H9 (cell line): ENCODE measurements around the gene TPM2. TPM values are rescaled to one million over a fixed set of nuclear protein-coding genes. Genes with fewer than 3 reads are reported as not detected.
"Not testable (repeated sequence)": the region's sequence is repeated elsewhere in the genome, so short reads cannot be mapped to it uniquely, and the experiment has no call there.

Experiments
- DNase-seq: peaks from one replicate; pipeline ENCODE4 v3.0.0-alpha.2; 2017
- H2AFZ ChIP-seq: one replicate; pipeline ENCODE4 v1.6.1; 2013; ENCODE audit warnings: mild to moderate bottlenecking, low read length, control low read depth, moderate library complexity
- H2AK5ac ChIP-seq: 2 replicates; pipeline ENCODE4 v1.6.1; 2013; ENCODE audit warnings: low read length, control low read depth, mixed read lengths; ENCODE audit not compliant: insufficient read length
- H2BK120ac ChIP-seq: one replicate; pipeline ENCODE4 v1.6.1; 2013; ENCODE audit warnings: low read depth, mild to moderate bottlenecking, low read length, control low read depth, inconsistent platforms; ENCODE audit not compliant: poor library complexity, severe bottlenecking
- H2BK12ac ChIP-seq: 2 replicates; pipeline ENCODE4 v1.6.1; 2013; ENCODE audit warnings: low read length, control low read depth, mixed read lengths, low read depth; ENCODE audit not compliant: insufficient read length
- H2BK15ac ChIP-seq: 2 replicates; pipeline ENCODE4 v1.6.1; 2013; ENCODE audit warnings: low read depth, low read length, control low read depth
- H2BK20ac ChIP-seq: one replicate; pipeline ENCODE4 v1.6.1; 2013; ENCODE audit warnings: low read depth, mild to moderate bottlenecking, low read length, control low read depth, inconsistent platforms; ENCODE audit not compliant: poor library complexity, severe bottlenecking
- H2BK5ac ChIP-seq: 2 replicates; pipeline ENCODE4 v1.6.1; 2013; ENCODE audit warnings: low read length, control low read depth, mixed read lengths; ENCODE audit not compliant: insufficient read length
- H3K14ac ChIP-seq: 2 replicates; pipeline ENCODE4 v1.6.1; 2013; ENCODE audit warnings: low read length, control low read depth; ENCODE audit not compliant: insufficient read depth
- H3K18ac ChIP-seq: 2 replicates; pipeline ENCODE4 v1.6.1; 2013; ENCODE audit warnings: low read depth, mild to moderate bottlenecking, mixed read lengths, low read length, control low read depth; ENCODE audit not compliant: insufficient read length
- H3K23ac ChIP-seq: 2 replicates; pipeline ENCODE4 v1.6.1; 2013; ENCODE audit warnings: low read length, control low read depth, mixed read lengths, low read depth; ENCODE audit not compliant: insufficient read length
- H3K23me2 ChIP-seq: 2 replicates; pipeline ENCODE4 v1.6.1; 2013; ENCODE audit warnings: low read depth, mild to moderate bottlenecking, mixed read lengths, low read length, control low read depth; ENCODE audit not compliant: insufficient read length, poor library complexity, severe bottlenecking
- H3K27ac ChIP-seq: 2 replicates; pipeline ENCODE4 v1.5.1; 2013; ENCODE audit warnings: low read length, control low read depth, mixed read lengths, low read depth; ENCODE audit not compliant: insufficient read length
- H3K27me3 ChIP-seq: 2 replicates; pipeline ENCODE4 v1.6.1; 2013; ENCODE audit warnings: low read length, control low read depth, inconsistent platforms; ENCODE audit not compliant: insufficient read depth
- H3K4ac ChIP-seq: 2 replicates; pipeline ENCODE4 v1.6.1; 2013; ENCODE audit warnings: low read depth, mild to moderate bottlenecking, control low read depth, inconsistent platforms, low read length, moderate library complexity
- H3K4me1 ChIP-seq: 2 replicates; pipeline ENCODE4 v1.6.1; 2013; ENCODE audit warnings: low read length, control low read depth, inconsistent platforms; ENCODE audit not compliant: insufficient read depth
- H3K4me2 ChIP-seq: 2 replicates; pipeline ENCODE4 v1.6.1; 2013; ENCODE audit warnings: low read length, control low read depth, mixed read lengths; ENCODE audit not compliant: insufficient read length, insufficient read depth
- H3K56ac ChIP-seq: 2 replicates; pipeline ENCODE4 v1.6.1; 2013; ENCODE audit warnings: low read depth, mild to moderate bottlenecking, mixed read lengths, low read length, control low read depth; ENCODE audit not compliant: insufficient read length
- H3K79me1 ChIP-seq: 2 replicates; pipeline ENCODE4 v1.6.1; 2013; ENCODE audit warnings: low read depth, mild to moderate bottlenecking, moderate library complexity, low read length, control low read depth, inconsistent platforms; ENCODE audit not compliant: insufficient read depth, poor library complexity, severe bottlenecking
- H3K79me2 ChIP-seq: 2 replicates; pipeline ENCODE4 v1.6.1; 2013; ENCODE audit warnings: low read length, control low read depth, inconsistent platforms; ENCODE audit not compliant: insufficient read depth
- H3K9ac ChIP-seq: 2 replicates; pipeline ENCODE4 v1.6.1; 2013; ENCODE audit warnings: low read length, control low read depth, mixed read lengths; ENCODE audit not compliant: insufficient read length; ENCODE audit errors: extremely low read depth
- H3K9me3 ChIP-seq: one replicate; pipeline ENCODE4 v1.6.1; 2013; ENCODE audit warnings: low read depth, low read length, inconsistent platforms; ENCODE audit not compliant: control insufficient read depth
- H3T11ph ChIP-seq: one replicate; pipeline ENCODE4 v1.6.1; 2013; ENCODE audit warnings: mild to moderate bottlenecking, low read length, control low read depth, inconsistent platforms
- H4K20me1 ChIP-seq: one replicate; pipeline ENCODE4 v1.6.1; 2013; ENCODE audit not compliant: control insufficient read depth, insufficient read length, insufficient read depth
- H4K5ac ChIP-seq: 2 replicates; pipeline ENCODE4 v1.6.1; 2013; ENCODE audit warnings: low read depth, mild to moderate bottlenecking, mixed read lengths, low read length, control low read depth; ENCODE audit not compliant: insufficient read length
- H4K8ac ChIP-seq: replicated peaks from 2 replicates; pipeline ENCODE4 v1.6.1; 2013; ENCODE audit warnings: low read length, control low read depth, mixed read lengths, low read depth; ENCODE audit not compliant: insufficient read length
- H4K91ac ChIP-seq: 2 replicates; pipeline ENCODE4 v1.6.1; 2013; ENCODE audit warnings: low read depth, mild to moderate bottlenecking, moderate library complexity, mixed read lengths, low read length, control low read depth; ENCODE audit not compliant: insufficient read length
- H3K27ac Mint-ChIP-seq, 3 experiments: 2 replicates in 2 of 3; 3 replicates in 1 of 3; pipeline ENCODE4 v1.8.0; 2020 to 2021; ENCODE audit warnings: mixed read lengths in 3 of 3, mild to moderate bottlenecking in 1 of 3, moderate library complexity in 1 of 3
- H3K27me3 Mint-ChIP-seq: 2 replicates; pipeline ENCODE4 v1.8.0; 2021; ENCODE audit warnings: low read depth, mild to moderate bottlenecking, moderate library complexity, mixed read lengths
- H3K36me3 Mint-ChIP-seq, 3 experiments: 2 replicates in 2 of 3; 3 replicates in 1 of 3; pipeline ENCODE4 v1.8.0; 2020 to 2021; ENCODE audit warnings: low read depth in 3 of 3, mixed read lengths in 3 of 3; ENCODE audit not compliant: insufficient read depth in 1 of 3
- H3K4me1 Mint-ChIP-seq, 2 experiments: 2 replicates each; pipeline ENCODE4 v1.8.0; 2020; ENCODE audit warnings: mixed read lengths in 2 of 2
- H3K4me3 Mint-ChIP-seq, 2 experiments: 2 replicates in 1 of 2; 3 replicates in 1 of 2; pipeline ENCODE4 v1.8.0; 2020 to 2021; ENCODE audit warnings: mild to moderate bottlenecking in 2 of 2, mixed read lengths in 2 of 2, moderate library complexity in 1 of 2
- H3K9me3 Mint-ChIP-seq, 2 experiments: 2 replicates in 1 of 2; 3 replicates in 1 of 2; pipeline ENCODE4 v1.8.0; 2020; ENCODE audit warnings: mild to moderate bottlenecking in 2 of 2, mixed read lengths in 2 of 2, moderate library complexity in 1 of 2
- WGBS: extraction: QIAGEN DNeasy Blood & Tissue Kit; methylation state at CpG from one replicate; pipeline ENCODE4 v1.1.7; 2013; ENCODE audit warnings: missing lambda C conversion rate, low lambda C conversion rate, mixed read lengths; ENCODE audit not compliant: insufficient read length; ENCODE audit errors: extremely low coverage; 5-methylcytosine and 5-hydroxymethylcytosine counted together
- total RNA-seq: library from RNA; stranded (reverse); gene quantifications from 2 replicates; pipeline ENCODE4 v1.2.1, GENCODE V29; 2021

Gene TPM2
- total RNA-seq, 1 experiment from 2014 or later, result 225 TPM

GRCh38 chr9:35640431-35640830, 49.3 kb downstream of the TPM2 start:
- not testable (repeated sequence) for H2AK5ac ChIP-seq, H3K79me1 ChIP-seq, H3K27ac Mint-ChIP-seq, H3K4me2 ChIP-seq, H3K4me1 ChIP-seq, H4K91ac ChIP-seq, H3K4me1 Mint-ChIP-seq, H3K27me3 ChIP-seq, H3K18ac ChIP-seq, H4K5ac ChIP-seq, H2BK120ac ChIP-seq, H2BK5ac ChIP-seq, H3K56ac ChIP-seq, H3T11ph ChIP-seq, H3K4ac ChIP-seq, H3K4me3 Mint-ChIP-seq, H2BK12ac ChIP-seq, H3K9me3 ChIP-seq, H4K20me1 ChIP-seq, H2BK20ac ChIP-seq, H2BK15ac ChIP-seq, H3K79me2 ChIP-seq, H4K8ac ChIP-seq, H3K9ac ChIP-seq, H3K14ac ChIP-seq, H3K23ac ChIP-seq, DNase-seq, H3K23me2 ChIP-seq, H2AFZ ChIP-seq, H3K27me3 Mint-ChIP-seq, H3K27ac ChIP-seq
- Mint-ChIP-seq H3K36me3 (peaks cover 9 to 16% (median 12%) of the 10 kb centered on the region in 3 experiments), H3K9me3 (peaks cover 4 to 16% of the 10 kb centered on the region in 2 experiments; a peak in 4 of 5 replicates)
- WGBS, result no CpG with 5 or more reads among the region's 15 CpGs
